Measurements from ENCODE around the gene KIF27. TPM values are rescaled to one million over a fixed set of nuclear protein-coding genes. Genes with fewer than 3 reads are reported as not detected.

Gene KIF27
- total RNA-seq, 2 donors from 2014 or later, result 3.4 to 11.2 TPM

DNA sequence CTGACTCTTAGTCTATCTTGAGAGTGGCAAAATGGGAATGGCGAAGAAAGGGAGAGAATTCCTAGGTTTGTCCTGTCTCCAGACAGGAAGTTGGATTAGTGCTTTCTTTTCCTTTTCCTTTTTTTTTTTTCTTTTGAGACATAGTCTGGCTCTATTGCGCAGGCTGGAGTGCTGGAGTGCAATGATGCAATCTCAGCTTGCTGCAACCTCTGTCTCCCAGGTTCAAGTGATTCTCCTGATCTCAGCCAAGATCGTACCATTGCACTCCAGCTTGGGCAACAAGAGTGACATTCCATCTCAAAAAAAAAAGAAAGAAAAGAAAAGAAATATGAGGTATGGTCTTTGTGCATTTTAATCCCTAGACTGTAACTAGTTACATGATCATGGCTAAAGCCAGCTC, 12.6 kb upstream of the KIF27 start:
- WGBS, result 80% methylated on average over 3 of the region's 3 CpGs
- TF ChIP-seq, protein P1, sequence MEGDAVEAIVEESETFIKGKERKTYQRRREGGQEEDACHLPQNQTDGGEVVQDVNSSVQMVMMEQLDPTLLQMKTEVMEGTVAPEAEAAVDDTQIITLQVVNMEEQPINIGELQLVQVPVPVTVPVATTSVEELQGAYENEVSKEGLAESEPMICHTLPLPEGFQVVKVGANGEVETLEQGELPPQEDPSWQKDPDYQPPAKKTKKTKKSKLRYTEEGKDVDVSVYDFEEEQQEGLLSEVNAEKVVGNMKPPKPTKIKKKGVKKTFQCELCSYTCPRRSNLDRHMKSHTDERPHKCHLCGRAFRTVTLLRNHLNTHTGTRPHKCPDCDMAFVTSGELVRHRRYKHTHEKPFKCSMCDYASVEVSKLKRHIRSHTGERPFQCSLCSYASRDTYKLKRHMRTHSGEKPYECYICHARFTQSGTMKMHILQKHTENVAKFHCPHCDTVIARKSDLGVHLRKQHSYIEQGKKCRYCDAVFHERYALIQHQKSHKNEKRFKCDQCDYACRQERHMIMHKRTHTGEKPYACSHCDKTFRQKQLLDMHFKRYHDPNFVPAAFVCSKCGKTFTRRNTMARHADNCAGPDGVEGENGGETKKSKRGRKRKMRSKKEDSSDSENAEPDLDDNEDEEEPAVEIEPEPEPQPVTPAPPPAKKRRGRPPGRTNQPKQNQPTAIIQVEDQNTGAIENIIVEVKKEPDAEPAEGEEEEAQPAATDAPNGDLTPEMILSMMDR (IDR thresholded peaks at IDR 0.05), result no peak
- TF ChIP-seq POLR2AphosphoS5 (IDR thresholded peaks at IDR 0.05), result no peak
- TF ChIP-seq POLR2A (IDR thresholded peaks at IDR 0.05), result no peak
- H3K4me3 ChIP-seq, result no peak overlapping the region
- peaks cover 4% of the 10 kb centered on the region for H3K4me1 ChIP-seq (replicated peaks)
- intact Hi-C loops (cut with DNase I), result no loop called here
- H3K36me3 ChIP-seq, result no peaks in the 10 kb centered on the region
- no peaks in the 10 kb centered on the region for H3K27me3 ChIP-seq (replicated peaks; ENCODE audit: insufficient read depth)
- H3K27ac ChIP-seq, result no peak overlapping the region
- DNase-seq (ENCODE audit: low spot score), result no peak
- H3K9me3 ChIP-seq, result no peaks in the 10 kb centered on the region

DNA sequence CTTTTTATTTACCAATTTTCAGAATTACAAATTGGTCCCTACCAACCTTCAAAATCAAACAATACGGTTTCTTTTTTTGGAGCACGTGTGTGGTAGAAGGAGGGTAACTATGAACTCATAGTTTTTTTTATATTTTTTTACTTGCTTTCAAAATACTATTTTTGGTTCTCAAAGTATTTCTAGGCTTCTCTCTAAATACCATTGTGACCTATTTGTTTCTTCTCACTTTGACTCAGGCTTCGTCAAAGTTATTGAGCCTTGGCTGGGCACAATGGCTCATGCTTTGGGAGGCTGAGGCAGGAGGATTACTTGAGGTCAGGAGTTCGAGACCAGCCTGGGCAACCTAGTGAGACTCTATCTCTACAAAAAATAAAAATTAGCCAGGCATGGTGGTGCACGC, 11.6 kb upstream of the KIF27 start:
- Histone ChIP-seq H3K4me3 (no peak overlapping the region), H3K4me1 (replicated peaks) (peaks cover 4% of the 10 kb centered on the region), H3K27me3 (replicated peaks; ENCODE audit: insufficient read depth) (no peaks in the 10 kb centered on the region), H3K36me3 (no peaks in the 10 kb centered on the region), H3K9me3 (no peaks in the 10 kb centered on the region), H3K27ac (no peak overlapping the region)
- 90% methylated on average over 5 of the region's 5 CpGs for WGBS
- no peak for TF ChIP-seq POLR2AphosphoS5 (IDR thresholded peaks at IDR 0.05)
- TF ChIP-seq, protein P1 (IDR thresholded peaks at IDR 0.05), result no peak
- TF ChIP-seq POLR2A (IDR thresholded peaks at IDR 0.05), result no peak
- DNase-seq (ENCODE audit: low spot score), result no peak
- intact Hi-C loops (cut with DNase I), result no loop called here

DNA sequence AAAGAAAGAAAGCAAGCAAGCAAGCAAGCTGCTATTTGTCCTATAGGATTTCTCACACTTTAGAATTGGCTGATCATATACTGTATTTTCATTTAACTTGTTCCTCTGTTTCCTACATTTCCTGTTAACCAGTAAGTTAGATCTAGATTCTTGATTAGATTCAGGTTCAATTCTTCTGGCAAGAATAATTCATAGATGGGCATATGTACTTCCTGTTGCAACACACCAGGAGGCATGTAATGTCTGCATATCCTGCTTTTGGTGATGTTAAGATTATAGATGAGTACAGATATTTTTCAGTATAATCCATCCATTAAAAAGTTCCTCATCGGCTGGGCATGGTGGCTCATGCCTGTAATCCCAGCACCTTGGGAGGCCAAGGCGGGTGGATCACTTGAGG, 10.8 kb upstream of the KIF27 start:
- Histone ChIP-seq H3K27ac (no peak overlapping the region), H3K4me3 (no peak overlapping the region), H3K27me3 (replicated peaks; ENCODE audit: insufficient read depth) (no peaks in the 10 kb centered on the region), H3K4me1 (replicated peaks) (peaks cover 4% of the 10 kb centered on the region), H3K9me3 (no peaks in the 10 kb centered on the region), H3K36me3 (no peaks in the 10 kb centered on the region)
- 73% methylated on average over 2 of the region's 2 CpGs for WGBS
- DNase-seq (ENCODE audit: low spot score), result no peak
- intact Hi-C loops (cut with DNase I), result no loop called here
- no peak for TF ChIP-seq POLR2AphosphoS5 (IDR thresholded peaks at IDR 0.05)
- TF ChIP-seq, protein P1 (IDR thresholded peaks at IDR 0.05), result no peak
- no peak for TF ChIP-seq POLR2A (IDR thresholded peaks at IDR 0.05)

DNA sequence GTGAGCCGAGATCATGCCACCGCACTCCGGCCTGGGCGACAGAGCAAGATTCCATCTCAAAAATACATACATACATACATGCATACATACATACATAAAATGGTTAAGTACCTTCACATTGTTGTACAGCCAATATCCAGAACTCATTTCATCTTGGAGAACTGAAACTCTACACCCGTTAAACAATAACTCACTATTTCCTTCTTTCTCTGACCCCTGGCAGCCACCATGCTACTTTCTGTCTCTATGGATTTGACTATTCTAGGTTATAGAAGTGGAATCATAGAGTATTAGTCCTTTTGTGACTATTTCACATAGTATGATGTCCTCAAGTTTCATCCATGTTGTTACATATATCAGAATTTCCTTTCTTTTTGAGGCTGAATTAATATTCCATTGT, 9.6 kb upstream of the KIF27 start:
- TF ChIP-seq, protein P1 (IDR thresholded peaks at IDR 0.05), result no peak
- TF ChIP-seq POLR2A (IDR thresholded peaks at IDR 0.05), result no peak
- no peak for TF ChIP-seq POLR2AphosphoS5 (IDR thresholded peaks at IDR 0.05)
- WGBS, result 86% methylated on average over 5 of the region's 5 CpGs
- no peaks in the 10 kb centered on the region for H3K27me3 ChIP-seq (replicated peaks; ENCODE audit: insufficient read depth)
- no peaks in the 10 kb centered on the region for H3K9me3 ChIP-seq
- DNase-seq (ENCODE audit: low spot score), result no peak
- H3K4me1 ChIP-seq (replicated peaks), result peaks cover 4% of the 10 kb centered on the region
- H3K27ac ChIP-seq, result no peak overlapping the region
- H3K4me3 ChIP-seq, result no peak overlapping the region
- intact Hi-C loops (cut with DNase I), result no loop called here
- no peaks in the 10 kb centered on the region for H3K36me3 ChIP-seq

DNA sequence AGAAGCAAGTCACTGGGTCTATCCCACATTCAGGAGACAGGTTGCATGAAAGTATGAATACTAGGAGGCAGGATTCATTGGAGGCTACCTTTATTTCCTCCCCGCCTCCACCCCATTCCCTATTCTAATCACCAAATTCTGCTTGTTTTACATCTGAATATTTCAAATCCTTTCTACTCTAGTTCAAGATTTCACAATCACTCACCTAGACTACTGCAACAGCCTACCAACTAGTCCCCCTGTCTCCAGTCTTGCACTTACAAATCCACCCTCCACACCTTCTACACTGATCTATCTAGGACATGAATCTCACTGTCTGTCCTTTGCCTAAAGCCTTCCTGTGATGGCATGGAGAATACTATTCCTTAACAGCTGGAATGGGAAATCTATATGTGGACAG, 6.4 kb upstream of the KIF27 start:
- H3K9me3 ChIP-seq, result no peaks in the 10 kb centered on the region
- no peak overlapping the region for H3K4me3 ChIP-seq
- no peaks in the 10 kb centered on the region for H3K4me1 ChIP-seq (replicated peaks)
- H3K27me3 ChIP-seq (replicated peaks; ENCODE audit: insufficient read depth), result no peaks in the 10 kb centered on the region
- no peaks in the 10 kb centered on the region for H3K36me3 ChIP-seq
- TF ChIP-seq POLR2AphosphoS5 (IDR thresholded peaks at IDR 0.05), result no peak
- no peak for TF ChIP-seq POLR2A (IDR thresholded peaks at IDR 0.05)
- TF ChIP-seq, protein P1 (IDR thresholded peaks at IDR 0.05), result no peak
- intact Hi-C loops (cut with DNase I), result no loop called here
- no peak overlapping the region for H3K27ac ChIP-seq
- WGBS, result 94% methylated on average over 1 of the region's 1 CpG
- DNase-seq (ENCODE audit: low spot score), result no peak

All from prostate gland (tissue), 2 donors.